ENCODE measurements around the gene SORCS2. TPM values are rescaled to one million over a fixed set of nuclear protein-coding genes. Genes with fewer than 3 reads are reported as not detected.

SORCS2 gene
- total RNA-seq, 4 donors from 2014 or later: 1.1 to 2.5 (median 2.0) TPM

DNA sequence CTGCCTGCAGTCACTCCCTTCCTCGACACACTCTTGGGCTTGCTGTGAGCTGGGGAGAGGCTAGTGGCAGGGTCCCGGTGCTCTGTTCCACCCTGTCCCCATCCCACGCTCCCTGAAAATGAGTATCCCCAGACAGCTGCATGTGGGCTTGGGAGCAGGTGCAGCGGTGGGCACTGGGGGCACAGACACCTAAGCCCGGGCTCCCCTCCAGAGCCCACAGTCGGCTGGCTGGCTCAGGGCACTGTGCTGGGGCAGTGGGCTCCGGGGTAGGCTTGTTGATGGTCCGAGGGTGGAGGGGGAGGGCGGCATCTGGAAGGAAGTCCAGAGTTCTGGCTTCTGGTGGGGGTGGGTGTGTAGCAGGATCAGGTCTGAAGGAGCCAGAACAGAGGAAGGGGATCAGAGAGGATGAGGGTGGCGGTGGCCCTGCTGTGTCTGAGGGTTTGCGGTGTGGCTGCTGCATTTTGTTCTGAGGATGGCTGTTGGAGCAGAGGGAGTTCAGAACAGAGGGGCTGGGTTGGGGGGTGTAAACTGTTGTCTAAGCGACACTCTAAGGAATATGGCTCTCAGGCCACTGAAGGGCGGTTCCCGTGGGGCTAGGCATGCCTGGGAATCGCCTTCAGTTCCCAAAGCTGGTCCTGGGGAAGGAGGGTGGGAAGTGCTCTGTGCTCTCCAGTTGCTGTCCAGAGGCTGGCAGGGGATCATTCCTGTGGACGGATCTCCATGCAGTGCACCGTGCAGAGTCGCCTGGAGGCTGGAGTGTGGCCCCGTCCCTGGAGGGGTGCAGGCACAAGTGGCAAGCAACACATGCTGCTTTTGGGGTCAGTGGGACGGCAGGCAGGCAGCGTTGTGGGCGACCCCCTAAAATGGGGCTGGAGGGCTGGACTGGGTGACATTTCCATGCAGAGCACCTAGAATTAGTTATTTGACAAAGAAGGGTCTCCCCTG, 114.0 kb downstream of the SORCS2 start:
- DNase-seq: no peak
- Histone ChIP-seq H3K4me3 (no peak overlapping the region), H3K27me3 (peaks cover 0 to 36% (median 0%) of the 10 kb centered on the region in 4 donors), H3K27ac (no peak overlapping the region), H3K9me3 (no peaks in the 10 kb centered on the region), H3K36me3 (no peaks in the 10 kb centered on the region), H3K4me1 (no peaks in the 10 kb centered on the region)
- TF ChIP-seq POLR2A (IDR thresholded peaks at IDR 0.05): no peak
- TF ChIP-seq, protein P1, sequence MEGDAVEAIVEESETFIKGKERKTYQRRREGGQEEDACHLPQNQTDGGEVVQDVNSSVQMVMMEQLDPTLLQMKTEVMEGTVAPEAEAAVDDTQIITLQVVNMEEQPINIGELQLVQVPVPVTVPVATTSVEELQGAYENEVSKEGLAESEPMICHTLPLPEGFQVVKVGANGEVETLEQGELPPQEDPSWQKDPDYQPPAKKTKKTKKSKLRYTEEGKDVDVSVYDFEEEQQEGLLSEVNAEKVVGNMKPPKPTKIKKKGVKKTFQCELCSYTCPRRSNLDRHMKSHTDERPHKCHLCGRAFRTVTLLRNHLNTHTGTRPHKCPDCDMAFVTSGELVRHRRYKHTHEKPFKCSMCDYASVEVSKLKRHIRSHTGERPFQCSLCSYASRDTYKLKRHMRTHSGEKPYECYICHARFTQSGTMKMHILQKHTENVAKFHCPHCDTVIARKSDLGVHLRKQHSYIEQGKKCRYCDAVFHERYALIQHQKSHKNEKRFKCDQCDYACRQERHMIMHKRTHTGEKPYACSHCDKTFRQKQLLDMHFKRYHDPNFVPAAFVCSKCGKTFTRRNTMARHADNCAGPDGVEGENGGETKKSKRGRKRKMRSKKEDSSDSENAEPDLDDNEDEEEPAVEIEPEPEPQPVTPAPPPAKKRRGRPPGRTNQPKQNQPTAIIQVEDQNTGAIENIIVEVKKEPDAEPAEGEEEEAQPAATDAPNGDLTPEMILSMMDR (IDR thresholded peaks at IDR 0.05): no peak
- intact Hi-C loops (cut with DNase I): no loop called here
- 68 to 76% methylated on average over 12 of the region's 22 CpGs for WGBS, 2 donors

DNA sequence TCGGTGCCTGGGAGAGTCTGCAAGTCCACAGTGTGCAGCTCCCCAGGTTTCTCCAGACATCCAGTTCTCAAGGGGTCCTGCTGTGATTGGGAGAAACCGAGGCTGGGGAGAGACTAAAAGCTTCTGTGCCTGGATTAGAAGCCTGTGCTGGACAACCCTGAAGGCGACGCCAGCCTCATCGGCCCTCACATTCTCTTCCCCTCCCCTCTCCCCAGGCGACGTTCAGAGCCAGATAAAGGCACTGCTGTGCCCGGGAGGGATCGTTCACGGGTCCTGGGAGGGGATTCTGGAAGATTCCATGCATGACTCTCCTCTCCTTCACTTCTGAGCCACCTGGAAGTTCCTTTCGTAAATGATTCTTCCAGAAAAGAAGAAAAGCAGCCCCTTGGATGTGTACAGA, 114.6 kb downstream of the SORCS2 start:
- no peaks in the 10 kb centered on the region for H3K36me3 ChIP-seq
- TF ChIP-seq POLR2A (IDR thresholded peaks at IDR 0.05): no peak
- TF ChIP-seq, protein P1 (IDR thresholded peaks at IDR 0.05): no peak
- intact Hi-C loops (cut with DNase I): no loop called here
- H3K27me3 ChIP-seq: peaks cover 0 to 36% (median 0%) of the 10 kb centered on the region in 4 donors
- no peak for DNase-seq
- no peak overlapping the region for H3K4me3 ChIP-seq
- no peaks in the 10 kb centered on the region for H3K9me3 ChIP-seq
- H3K4me1 ChIP-seq: no peaks in the 10 kb centered on the region
- H3K27ac ChIP-seq: no peak overlapping the region
- 63 to 70% methylated on average over 6 to 11 of the region's 11 CpGs for WGBS, 2 donors

- Histone ChIP-seq H3K4me1 (no peaks in the 10 kb centered on the region), H3K27ac (no peak overlapping the region), H3K4me3 (no peak overlapping the region), H3K9me3 (no peaks in the 10 kb centered on the region), H3K27me3 (peaks cover 0 to 41% (median 0%) of the 10 kb centered on the region in 4 donors), H3K36me3 (no peaks in the 10 kb centered on the region)
- intact Hi-C loops (cut with DNase I): no loop called here
- TF ChIP-seq, protein P1 (IDR thresholded peaks at IDR 0.05): no peak
- TF ChIP-seq POLR2A (IDR thresholded peaks at IDR 0.05): no peak
- 37 to 88% methylated on average over 1 to 6 of the region's 6 CpGs for WGBS, 2 donors
- no peak for DNase-seq
Measured at GRCh38 chr4:7307394-7308099, 115.2 kb downstream of the SORCS2 start.

- no peaks in the 10 kb centered on the region for H3K9me3 ChIP-seq
- H3K36me3 ChIP-seq: no peaks in the 10 kb centered on the region
- no peak for DNase-seq
- no peak overlapping the region for H3K4me3 ChIP-seq
- no peak for TF ChIP-seq POLR2A (IDR thresholded peaks at IDR 0.05)
- TF ChIP-seq, protein P1 (IDR thresholded peaks at IDR 0.05): no peak
- intact Hi-C loops (cut with DNase I): no loop called here
- 37 to 42% methylated on average over 3 to 7 of the region's 13 CpGs for WGBS, 2 donors
- H3K4me1 ChIP-seq: no peaks in the 10 kb centered on the region
- peaks cover 0 to 50% (median 0%) of the 10 kb centered on the region in 4 donors for H3K27me3 ChIP-seq
- no peak overlapping the region for H3K27ac ChIP-seq
Measured at GRCh38 chr4:7309181-7309580, 116.8 kb downstream of the SORCS2 start.

Data from esophagus squamous epithelium (tissue), 5 donors.